Measurements from ENCODE around the gene PGGHG. TPM values are rescaled to one million over a fixed set of nuclear protein-coding genes. Genes with fewer than 3 reads are reported as not detected.
"Not testable (repeated sequence)": the region's sequence is repeated elsewhere in the genome, so short reads cannot be mapped to it uniquely, and the experiment has no call there.

The PGGHG gene
- total and polyA plus RNA-seq, 12 donors: 3.3 to 45.3 (median 7.4) TPM

- intact Hi-C loops (cut with DNase I): loop anchor here in 1 of 10 donors (10.0 kb wide), 1 partner anchor 64 kb away; no protein-coding TSS in a partner anchor
- not testable (repeated sequence) for DNase-seq
Measured at GRCh38 chr11:318405-319120, 29.6 kb downstream of the PGGHG start.

GRCh38 chr11:319121-319887 lies 30.4 kb downstream of the PGGHG start:
- intact Hi-C loops (cut with DNase I): loop anchor here in 1 of 10 donors (10.0 kb wide), 1 partner anchor 65 kb away; no protein-coding TSS in a partner anchor
- whole genome bisulfite sequencing, 2 donors: 18 to 38% methylated on average over 19 of the region's 29 CpGs
- DNase-seq, H3K9me3 ChIP-seq: not testable (repeated sequence)
- Histone ChIP-seq H3K27me3 (peaks cover 0 to 23% (median 12%) of the 10 kb centered on the region in 7 donors), H3K36me3 (peaks cover 0 to 23% (median 0%) of the 10 kb centered on the region in 9 donors), H3K27ac (peak overlapping the region; percentile 70 to 99 (median 96)), H3K4me3 (peak overlapping the region; percentile 59 to 95 (median 79)), H3K4me1 (peaks cover 3 to 45% (median 29%) of the 10 kb centered on the region in 9 donors)
- ATAC-seq: peak; percentile 15 to 59 (median 27)

More at GRCh38 chr11:318405-319120, 29.6 kb downstream of the PGGHG start:
- Histone ChIP-seq H3K27me3 (peaks cover 0 to 23% (median 12%) of the 10 kb centered on the region in 7 donors), H3K4me1 (peaks cover 0 to 41% (median 25%) of the 10 kb centered on the region in 9 donors), H3K36me3 (peaks cover 0 to 23% (median 0%) of the 10 kb centered on the region in 9 donors), H3K4me3 (peak overlapping the region; percentile 59 to 95 (median 82)), H3K27ac (peak overlapping the region; percentile 70 to 99 (median 96))
- peak in 1 of 9 donors; percentile 15 for TF ChIP-seq CTCF (IDR thresholded peaks at IDR 0.05)
- not testable (repeated sequence) for H3K9me3 ChIP-seq
- peak; percentile 21 to 70 (median 54) for ATAC-seq
- WGBS, 2 donors: 3 to 4% methylated on average over 11 to 16 of the region's 79 CpGs

DNA sequence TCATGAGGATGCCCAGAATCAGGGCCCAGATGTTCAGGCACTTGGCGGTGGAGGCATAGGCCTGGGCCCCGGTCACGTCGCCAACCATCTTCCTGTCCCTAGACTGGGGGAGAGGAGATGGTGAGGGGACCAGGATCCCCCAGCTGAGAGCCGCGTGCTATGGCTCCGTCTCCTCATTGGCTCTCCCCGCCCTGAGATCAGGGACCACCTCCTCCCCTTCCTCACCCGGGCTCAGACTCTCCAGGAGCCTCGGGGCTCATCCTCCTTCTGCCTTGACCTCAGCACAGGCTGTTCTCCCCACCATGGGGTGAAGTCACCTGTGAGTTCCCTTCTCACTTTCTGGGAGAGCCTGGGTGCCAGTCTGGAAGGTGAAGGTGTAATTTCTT lies 31.0 kb downstream of the PGGHG start:
- 21 to 30% methylated on average over 5 to 10 of the region's 10 CpGs for WGBS, 2 donors
- peak in 7 of 8 donors; percentile 0 to 37 (median 17) for ATAC-seq
- H3K27ac ChIP-seq: peak overlapping the region; percentile 70 to 99 (median 96)
- peaks cover 0 to 23% (median 0%) of the 10 kb centered on the region in 9 donors for H3K36me3 ChIP-seq
- H3K9me3 ChIP-seq, DNase-seq: not testable (repeated sequence)
- intact Hi-C loops (cut with DNase I): loop anchor here in 1 of 10 donors (10.0 kb wide), 1 partner anchor 65 kb away; no protein-coding TSS in a partner anchor
- peak overlapping the region; percentile 59 to 95 (median 79) for H3K4me3 ChIP-seq
- peaks cover 5 to 51% (median 35%) of the 10 kb centered on the region in 9 donors for H3K4me1 ChIP-seq
- peaks cover 0 to 23% (median 12%) of the 10 kb centered on the region in 7 donors for H3K27me3 ChIP-seq

DNA sequence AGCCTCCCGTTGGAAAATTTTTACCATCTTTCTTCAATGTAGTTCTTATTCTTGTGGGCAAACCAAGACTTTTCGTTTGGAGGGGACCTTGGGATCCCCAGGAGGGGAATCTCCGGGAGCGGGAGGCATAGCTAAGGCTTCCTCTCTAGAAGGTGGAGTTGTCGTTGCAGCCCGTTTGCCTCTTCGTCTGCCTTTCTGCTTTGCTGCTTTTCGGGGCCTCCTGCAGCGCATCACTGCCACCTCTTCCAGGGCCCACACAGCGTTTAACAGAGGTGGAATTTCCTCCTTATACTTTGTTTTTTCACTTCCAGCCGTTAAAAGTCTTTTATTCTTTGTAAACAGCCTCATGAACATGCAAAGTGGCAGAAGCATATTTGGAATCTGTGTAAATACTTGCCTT lies 35.2 kb downstream of the PGGHG start:
- Histone ChIP-seq H3K27me3 (no peaks in the 10 kb centered on the region), H3K4me1 (peaks cover 15 to 55% (median 42%) of the 10 kb centered on the region in 9 donors), H3K9me3 (no peaks in the 10 kb centered on the region), H3K36me3 (peaks cover 0 to 4% (median 0%) of the 10 kb centered on the region in 9 donors), H3K27ac (peak overlapping the region; percentile 81 to 98 (median 96)), H3K4me3 (peak overlapping the region in 2 of 10 donors; percentile 24 to 25)
- no peak for ATAC-seq
- no peak for DNase-seq
- TF ChIP-seq CTCF (IDR thresholded peaks at IDR 0.05): no peak
- 64 to 69% methylated on average over 11 of the region's 11 CpGs for WGBS, 2 donors
- intact Hi-C loops (cut with DNase I): no loop called here

GRCh38 chr11:324593-325517 lies 35.9 kb downstream of the PGGHG start:
- peaks cover 15 to 55% (median 42%) of the 10 kb centered on the region in 9 donors for H3K4me1 ChIP-seq

More at GRCh38 chr11:324593-325517, 35.9 kb downstream of the PGGHG start:
- ATAC-seq; intact Hi-C loops (cut with DNase I); H3K27me3 ChIP-seq; H3K9me3 ChIP-seq; H3K36me3 ChIP-seq: not testable (repeated sequence)
- WGBS, 2 donors: 48 to 54% methylated on average over 26 of the region's 34 CpGs
- DNase-seq: peak in 1 of 2 donors; percentile 52
- peak overlapping the region; percentile 90 to 98 (median 96) for H3K27ac ChIP-seq
- H3K4me3 ChIP-seq: peak overlapping the region in 4 of 10 donors; percentile 14 to 25 (median 22)
